ENCODE measurements around the gene NGFR. TPM values are rescaled to one million over a fixed set of nuclear protein-coding genes. Genes with fewer than 3 reads are reported as not detected.

Gene NGFR
- total and polyA plus RNA-seq, 2 experiments from 2014 or later: 16.5 to 27.0 TPM

GRCh38 chr17:49554694-49555494 is 59.8 kb downstream of the NGFR start:
- H3K27ac ChIP-seq: no peak overlapping the region
- TF ChIP-seq, protein P1, sequence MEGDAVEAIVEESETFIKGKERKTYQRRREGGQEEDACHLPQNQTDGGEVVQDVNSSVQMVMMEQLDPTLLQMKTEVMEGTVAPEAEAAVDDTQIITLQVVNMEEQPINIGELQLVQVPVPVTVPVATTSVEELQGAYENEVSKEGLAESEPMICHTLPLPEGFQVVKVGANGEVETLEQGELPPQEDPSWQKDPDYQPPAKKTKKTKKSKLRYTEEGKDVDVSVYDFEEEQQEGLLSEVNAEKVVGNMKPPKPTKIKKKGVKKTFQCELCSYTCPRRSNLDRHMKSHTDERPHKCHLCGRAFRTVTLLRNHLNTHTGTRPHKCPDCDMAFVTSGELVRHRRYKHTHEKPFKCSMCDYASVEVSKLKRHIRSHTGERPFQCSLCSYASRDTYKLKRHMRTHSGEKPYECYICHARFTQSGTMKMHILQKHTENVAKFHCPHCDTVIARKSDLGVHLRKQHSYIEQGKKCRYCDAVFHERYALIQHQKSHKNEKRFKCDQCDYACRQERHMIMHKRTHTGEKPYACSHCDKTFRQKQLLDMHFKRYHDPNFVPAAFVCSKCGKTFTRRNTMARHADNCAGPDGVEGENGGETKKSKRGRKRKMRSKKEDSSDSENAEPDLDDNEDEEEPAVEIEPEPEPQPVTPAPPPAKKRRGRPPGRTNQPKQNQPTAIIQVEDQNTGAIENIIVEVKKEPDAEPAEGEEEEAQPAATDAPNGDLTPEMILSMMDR (IDR thresholded peaks at IDR 0.05; ENCODE audit: low read depth, low read length): no peak
- no peak overlapping the region for H3K4me3 ChIP-seq
- H3K36me3 ChIP-seq: no peaks in the 10 kb centered on the region
- H3K27me3 ChIP-seq: peaks cover 20% of the 10 kb centered on the region
- no peak for DNase-seq (ENCODE audit: low read depth in 1 of 2, low spot score in 1 of 2)
- H3K4me1 ChIP-seq (ENCODE audit: low read depth): no peaks in the 10 kb centered on the region
- H3K9me3 ChIP-seq (ENCODE audit: low read depth): no peaks in the 10 kb centered on the region

GRCh38 chr17:49555495-49556222 is 60.6 kb downstream of the NGFR start:
- TF ChIP-seq, protein P1 (IDR thresholded peaks at IDR 0.05; ENCODE audit: low read depth, low read length): no peak
- Histone ChIP-seq H3K4me1 (ENCODE audit: low read depth) (no peaks in the 10 kb centered on the region), H3K4me3 (no peak overlapping the region), H3K27ac (no peak overlapping the region), H3K9me3 (ENCODE audit: low read depth) (no peaks in the 10 kb centered on the region), H3K36me3 (no peaks in the 10 kb centered on the region), H3K27me3 (peaks cover 20% of the 10 kb centered on the region)
- no peak for DNase-seq (ENCODE audit: low read depth in 1 of 2, low spot score in 1 of 2)

DNA sequence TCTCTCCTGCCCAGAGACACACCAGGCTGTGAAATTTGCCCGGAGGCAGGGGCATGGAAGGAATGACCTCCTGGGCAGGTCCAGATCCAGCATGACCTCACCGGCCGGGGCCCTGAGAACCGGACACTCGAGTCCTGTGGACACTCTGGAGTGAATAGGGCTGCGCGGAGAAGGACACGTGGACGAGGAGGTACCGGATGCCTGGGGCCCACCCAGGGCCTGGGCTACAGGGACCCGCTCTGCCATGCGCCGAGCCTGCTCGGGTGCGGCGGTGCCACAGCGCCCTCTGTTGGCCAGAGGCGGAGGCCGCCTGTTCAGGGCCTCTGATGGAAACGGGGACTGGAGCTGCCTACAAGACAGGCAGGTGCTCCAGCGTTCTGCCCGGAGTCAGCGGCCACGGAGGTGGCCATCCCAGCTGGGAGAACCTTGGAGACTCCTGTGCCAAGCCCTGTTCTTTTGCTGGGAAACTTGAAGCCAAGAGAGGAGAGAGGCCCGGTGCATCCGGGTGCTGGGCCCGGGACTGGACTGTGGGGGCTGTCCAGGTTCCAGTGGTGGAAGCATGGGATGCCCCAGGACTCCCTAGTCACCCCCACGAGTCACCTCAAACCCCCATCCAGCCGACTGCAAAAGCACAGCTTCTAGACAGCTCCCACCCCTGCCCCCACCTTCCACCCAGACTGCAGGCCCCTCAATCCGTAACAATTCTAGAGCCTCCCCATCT is 61.3 kb downstream of the NGFR start:
- TF ChIP-seq, protein P1 (IDR thresholded peaks at IDR 0.05; ENCODE audit: low read depth, low read length): peak; percentile 99
- DNase-seq (ENCODE audit: low read depth in 1 of 2, low spot score in 1 of 2): peak; percentile 80
- H3K9me3 ChIP-seq (ENCODE audit: low read depth): no peaks in the 10 kb centered on the region
- H3K27me3 ChIP-seq: peaks cover 20% of the 10 kb centered on the region
- no peaks in the 10 kb centered on the region for H3K4me1 ChIP-seq (ENCODE audit: low read depth)
- no peak overlapping the region for H3K4me3 ChIP-seq
- H3K27ac ChIP-seq: no peak overlapping the region
- H3K36me3 ChIP-seq: no peaks in the 10 kb centered on the region

DNA sequence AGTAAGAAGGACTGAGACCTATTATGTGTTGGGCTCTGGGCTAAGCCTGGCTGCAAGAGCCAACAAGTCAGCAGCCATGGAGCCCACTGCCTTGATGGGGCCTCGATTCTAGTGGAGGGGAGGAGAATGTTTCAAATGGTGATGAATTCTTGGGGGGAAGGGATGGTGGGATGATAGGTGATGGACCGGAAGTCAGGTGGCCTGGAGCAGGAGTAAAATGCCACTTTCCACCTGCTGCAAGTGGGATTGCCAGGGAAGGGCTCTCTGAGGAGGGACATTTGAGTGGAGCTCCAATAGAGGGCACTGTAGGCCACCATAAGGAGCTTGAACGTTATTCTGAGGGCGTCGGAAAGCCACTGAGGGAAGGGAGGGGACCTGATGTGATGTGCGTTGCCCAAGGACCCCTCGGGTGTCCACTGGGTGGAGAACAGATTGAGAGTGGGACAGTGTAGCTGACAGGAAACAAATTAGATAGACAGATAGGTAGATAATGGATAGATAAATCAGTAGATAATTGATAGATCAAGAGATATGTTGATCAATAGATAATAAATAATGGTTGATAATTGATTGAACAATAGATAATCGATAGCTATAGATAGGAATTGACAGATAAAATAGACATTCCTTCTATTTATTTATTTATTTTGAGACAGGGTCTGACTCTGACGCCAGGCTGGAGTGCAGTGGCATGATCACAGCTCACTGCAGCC is 62.4 kb downstream of the NGFR start:
- no peaks in the 10 kb centered on the region for H3K4me1 ChIP-seq (ENCODE audit: low read depth)
- no peak overlapping the region for H3K4me3 ChIP-seq
- H3K9me3 ChIP-seq (ENCODE audit: low read depth): no peaks in the 10 kb centered on the region
- H3K36me3 ChIP-seq: no peaks in the 10 kb centered on the region
- peak; percentile 73 to 86 for DNase-seq (ENCODE audit: low read depth in 1 of 2, low spot score in 1 of 2)
- TF ChIP-seq, protein P1 (IDR thresholded peaks at IDR 0.05; ENCODE audit: low read depth, low read length): peak; percentile 73
- no peak overlapping the region for H3K27ac ChIP-seq
- peaks cover 20% of the 10 kb centered on the region for H3K27me3 ChIP-seq

Other genes with a start within 250 kb of the NGFR start
- 30.0 and 48.5 TPM in 2 replicates for gene ZNF652, start 133.0 kb upstream of the NGFR start, total RNA-seq
- gene ZNF652, start 133.0 kb upstream of the NGFR start, polyA plus RNA-seq: 27.4 and 42.6 TPM in 2 replicates
- 134 and 215 TPM in 2 replicates for gene PHB1, start 80.4 kb upstream of the NGFR start, total RNA-seq
- gene PHB1, start 80.4 kb upstream of the NGFR start, polyA plus RNA-seq: 252 and 337 TPM in 2 replicates
- gene NXPH3, start 80.6 kb downstream of the NGFR start, total RNA-seq: 8.1 and 9.0 TPM in 2 replicates
- gene NXPH3, start 80.6 kb downstream of the NGFR start, polyA plus RNA-seq: 2.1 and 3.4 TPM in 2 replicates
- 46.0 and 54.4 TPM in 2 replicates for gene SPOP, start 182.8 kb downstream of the NGFR start, total RNA-seq
- 92.2 and 111 TPM in 2 replicates for gene SPOP, start 182.8 kb downstream of the NGFR start, polyA plus RNA-seq
- 73.3 and 139 TPM in 2 replicates for gene SLC35B1, start 212.7 kb downstream of the NGFR start, total RNA-seq
- gene SLC35B1, start 212.7 kb downstream of the NGFR start, polyA plus RNA-seq: 77.0 and 143 TPM in 2 replicates